Measurements from ENCODE around the gene RAB11FIP4. TPM values are rescaled to one million over a fixed set of nuclear protein-coding genes. Genes with fewer than 3 reads are reported as not detected.

RAB11FIP4 gene
- total and polyA plus RNA-seq, 2 experiments from 2014 or later = 0.22 to 0.40 TPM

DNA sequence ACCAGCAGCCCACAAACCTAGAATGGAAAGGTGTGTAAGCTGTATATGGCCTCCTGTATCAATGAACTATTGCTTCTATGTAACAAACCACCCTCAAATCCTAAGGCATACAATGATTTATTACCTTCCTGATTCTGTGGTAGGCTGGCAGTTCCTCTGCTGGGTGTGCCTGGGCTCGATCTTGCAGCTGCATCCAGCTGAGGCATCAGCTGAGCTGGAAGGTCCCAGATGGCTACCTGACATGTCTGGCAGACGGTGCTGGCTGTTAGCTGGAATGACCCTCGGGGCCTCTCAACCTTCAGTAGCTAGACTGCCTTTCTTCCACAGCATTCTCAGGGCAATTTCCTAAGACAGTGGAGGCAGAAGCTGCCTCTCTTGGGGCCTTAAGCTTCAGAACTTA is 152.7 kb downstream of the RAB11FIP4 start:
- no peaks in the 10 kb centered on the region for H3K36me3 ChIP-seq (ENCODE audit: low read depth)
- no peak overlapping the region for H3K27ac ChIP-seq
- H3K9ac ChIP-seq = no peak overlapping the region
- no peak overlapping the region for H2AFZ ChIP-seq
- H3K4me2 ChIP-seq (ENCODE audit: unreplicated experiment) = no peak overlapping the region
- no peaks in the 10 kb centered on the region for H3K79me2 ChIP-seq (ENCODE audit: insufficient read depth)
- WGBS, 2 experiments (ENCODE audit: low coverage in 1 of 2, low lambda C conversion rate in 2 of 2, missing lambda C conversion rate in 2 of 2) = 19 to 23% methylated on average over 3 of the region's 3 CpGs
- H3F3A ChIP-seq (ENCODE audit: insufficient read depth) = peaks cover 11% of the 10 kb centered on the region; the same call in 1 of the 2 replicates
- TF ChIP-seq EZH2phosphoT487 (IDR thresholded peaks at IDR 0.05; ENCODE audit: insufficient read depth, low read depth) = no peak
- no peak for TF ChIP-seq EZH2 (IDR thresholded peaks at IDR 0.05; ENCODE audit: insufficient read depth, poor library complexity, severe bottlenecking)
- no peaks in the 10 kb centered on the region for H3K27me3 ChIP-seq (replicated peaks; ENCODE audit: insufficient read depth)
- H3K4me3 ChIP-seq = no peak overlapping the region
- H4K20me1 ChIP-seq (ENCODE audit: insufficient read depth) = no peaks in the 10 kb centered on the region
- 0 out of 2 replicates have a peak, but pooled peaks cover 6% of the 10 kb centered on the region for H3K4me1 ChIP-seq (ENCODE audit: insufficient read depth)
- no peak for DNase-seq
- H3K9me3 ChIP-seq (ENCODE audit: low read depth) = no peaks in the 10 kb centered on the region
- in situ Hi-C loops (cut with MboI) = no loop called here
- no peaks in the 10 kb centered on the region for H3K9me2 ChIP-seq (ENCODE audit: insufficient read depth)

- WGBS, 2 experiments (ENCODE audit: low coverage in 1 of 2, low lambda C conversion rate in 2 of 2, missing lambda C conversion rate in 2 of 2) = 79 to 88% methylated on average over 4 of the region's 4 CpGs
- H3K4me3 ChIP-seq = no peak overlapping the region
- no peaks in the 10 kb centered on the region for H3K79me2 ChIP-seq (ENCODE audit: insufficient read depth)
- no peaks in the 10 kb centered on the region for H3K9me2 ChIP-seq (ENCODE audit: insufficient read depth)
- no peaks in the 10 kb centered on the region for H3K36me3 ChIP-seq (ENCODE audit: low read depth)
- H3F3A ChIP-seq (ENCODE audit: insufficient read depth) = peaks cover 19% of the 10 kb centered on the region; the same call in 1 of the 2 replicates
- no peak for TF ChIP-seq EZH2phosphoT487 (IDR thresholded peaks at IDR 0.05; ENCODE audit: insufficient read depth, low read depth)
- no peak for TF ChIP-seq EZH2 (IDR thresholded peaks at IDR 0.05; ENCODE audit: insufficient read depth, poor library complexity, severe bottlenecking)
- H4K20me1 ChIP-seq (ENCODE audit: insufficient read depth) = no peaks in the 10 kb centered on the region
- no peak overlapping the region for H2AFZ ChIP-seq
- 0 out of 2 replicates have a peak, but pooled peaks cover 6% of the 10 kb centered on the region for H3K4me1 ChIP-seq (ENCODE audit: insufficient read depth)
- H3K4me2 ChIP-seq (ENCODE audit: unreplicated experiment) = no peak overlapping the region
- H3K9me3 ChIP-seq (ENCODE audit: low read depth) = no peaks in the 10 kb centered on the region
- H3K27me3 ChIP-seq (replicated peaks; ENCODE audit: insufficient read depth) = no peaks in the 10 kb centered on the region
- H3K9ac ChIP-seq = no peak overlapping the region
- H3K27ac ChIP-seq = no peak overlapping the region
- DNase-seq = no peak
- in situ Hi-C loops (cut with MboI) = no loop called here
These were observed 155.2 kb downstream of the RAB11FIP4 start for GRCh38 chr17:31546650-31547049.

- Histone ChIP-seq H3K4me2 (ENCODE audit: unreplicated experiment) (peak overlapping the region; percentile 92), H3K9me2 (ENCODE audit: insufficient read depth) (no peaks in the 10 kb centered on the region), H3F3A (ENCODE audit: insufficient read depth) (peaks cover 19% of the 10 kb centered on the region; the same call in 1 of the 2 replicates), H3K4me3 (peak overlapping the region; percentile 92), H4K20me1 (ENCODE audit: insufficient read depth) (no peaks in the 10 kb centered on the region), H3K27me3 (replicated peaks; ENCODE audit: insufficient read depth) (no peaks in the 10 kb centered on the region), H3K79me2 (ENCODE audit: insufficient read depth) (no peaks in the 10 kb centered on the region), H2AFZ (peak overlapping the region; percentile 92), H3K4me1 (ENCODE audit: insufficient read depth) (0 out of 2 replicates have a peak, but pooled peaks cover 6% of the 10 kb centered on the region), H3K9ac (peak overlapping the region; percentile 82), H3K27ac (peak overlapping the region; percentile 71; the same call in 1 of the 2 replicates), H3K36me3 (ENCODE audit: low read depth) (no peaks in the 10 kb centered on the region), H3K9me3 (ENCODE audit: low read depth) (no peaks in the 10 kb centered on the region)
- TF ChIP-seq EZH2phosphoT487 (IDR thresholded peaks at IDR 0.05; ENCODE audit: insufficient read depth, low read depth) (no peak), EZH2 (IDR thresholded peaks at IDR 0.05; ENCODE audit: insufficient read depth, poor library complexity, severe bottlenecking) (no peak)
- in situ Hi-C loops (cut with MboI) = no loop called here
- 6 to 13% methylated on average over 5 of the region's 5 CpGs for WGBS, 2 experiments (ENCODE audit: low coverage in 1 of 2, low lambda C conversion rate in 2 of 2, missing lambda C conversion rate in 2 of 2)
- no peak for DNase-seq
These were observed 157.2 kb downstream of the RAB11FIP4 start for GRCh38 chr17:31548709-31549108.

DNA sequence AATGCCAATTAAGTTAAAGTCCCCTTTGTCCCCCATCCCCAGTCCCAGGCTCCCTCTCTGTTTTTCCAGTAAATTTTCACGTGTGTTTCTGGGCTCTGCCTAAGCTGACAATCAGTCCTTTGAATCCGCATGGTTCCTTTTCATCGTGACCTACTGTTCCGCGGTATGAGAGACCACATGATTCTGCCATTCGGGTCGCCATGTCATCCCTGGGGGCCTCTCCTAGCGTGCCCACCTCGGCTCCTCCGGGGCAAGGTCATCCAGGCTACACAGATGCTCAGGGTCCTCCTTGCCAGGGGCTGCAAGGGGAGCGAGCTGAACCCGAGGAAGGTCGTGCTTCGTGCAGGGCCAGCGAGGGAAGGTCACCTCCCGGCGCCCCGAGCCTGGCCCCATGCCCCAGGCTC is 157.6 kb downstream of the RAB11FIP4 start:
- TF ChIP-seq EZH2 (IDR thresholded peaks at IDR 0.05; ENCODE audit: insufficient read depth, poor library complexity, severe bottlenecking) = no peak
- TF ChIP-seq EZH2phosphoT487 (IDR thresholded peaks at IDR 0.05; ENCODE audit: insufficient read depth, low read depth) = no peak
- H3K4me1 ChIP-seq (ENCODE audit: insufficient read depth) = 0 out of 2 replicates have a peak, but pooled peaks cover 6% of the 10 kb centered on the region
- peaks cover 19% of the 10 kb centered on the region; the same call in 1 of the 2 replicates for H3F3A ChIP-seq (ENCODE audit: insufficient read depth)
- peak overlapping the region; percentile 92 for H3K4me3 ChIP-seq
- H3K9me3 ChIP-seq (ENCODE audit: low read depth) = no peaks in the 10 kb centered on the region
- peak; percentile 51 for DNase-seq
- in situ Hi-C loops (cut with MboI) = no loop called here
- no peaks in the 10 kb centered on the region for H3K9me2 ChIP-seq (ENCODE audit: insufficient read depth)
- H3K4me2 ChIP-seq (ENCODE audit: unreplicated experiment) = peak overlapping the region; percentile 92
- H3K79me2 ChIP-seq (ENCODE audit: insufficient read depth) = no peaks in the 10 kb centered on the region
- H3K9ac ChIP-seq = peak overlapping the region; percentile 82
- H3K36me3 ChIP-seq (ENCODE audit: low read depth) = no peaks in the 10 kb centered on the region
- H2AFZ ChIP-seq = peak overlapping the region; percentile 92
- no peaks in the 10 kb centered on the region for H3K27me3 ChIP-seq (replicated peaks; ENCODE audit: insufficient read depth)
- 1 to 2% methylated on average over 12 to 17 of the region's 18 CpGs for WGBS, 2 experiments (ENCODE audit: low coverage in 1 of 2, low lambda C conversion rate in 2 of 2, missing lambda C conversion rate in 2 of 2)
- peak overlapping the region; percentile 71 for H3K27ac ChIP-seq
- H4K20me1 ChIP-seq (ENCODE audit: insufficient read depth) = no peaks in the 10 kb centered on the region
